Lower leg skin (tissue), 3 donors: ENCODE measurements around the gene DISC1.

Source experiments
- POLR2A ChIP-seq, 2 donors: fragments of 450-650 bp; IDR thresholded peaks; one replicate each; pipeline ENCODE4 v1.6.1; 2016 to 2017; ENCODE audit warnings: antibody characterized with exemption in 2 of 2, mild to moderate bottlenecking in 1 of 2, moderate library complexity in 1 of 2
- TF ChIP-seq, protein P1 (sequence below), 3 donors: fragments of 450-650 bp; IDR thresholded peaks; one replicate each; pipeline ENCODE4 v1.5.1; 2016; ENCODE audit warnings: antibody characterized with exemption in 3 of 3, mild to moderate bottlenecking in 3 of 3, moderate library complexity in 2 of 3

DNA sequence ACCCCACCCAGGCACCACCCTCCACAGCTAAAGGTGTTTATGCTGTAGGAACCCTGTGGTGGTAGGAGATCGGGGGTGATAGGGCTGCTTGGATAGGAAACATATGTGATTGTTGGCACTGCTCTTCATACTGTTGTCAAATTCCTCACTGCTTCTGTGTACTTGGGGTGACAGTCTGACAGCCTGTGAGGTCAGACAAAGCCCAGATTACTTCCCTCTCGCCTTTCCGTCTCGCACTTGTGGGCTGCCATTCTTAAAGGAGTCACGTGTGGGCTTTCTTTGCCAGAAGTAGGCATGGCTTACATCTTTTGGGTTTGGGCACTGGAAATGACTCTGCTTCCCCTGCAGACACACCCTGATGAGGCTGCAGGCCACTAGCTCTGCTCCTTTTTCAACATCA lies 363.8 kb downstream of the DISC1 start:
- no peak for TF ChIP-seq POLR2A (IDR thresholded peaks at IDR 0.05)
- TF ChIP-seq, protein P1, sequence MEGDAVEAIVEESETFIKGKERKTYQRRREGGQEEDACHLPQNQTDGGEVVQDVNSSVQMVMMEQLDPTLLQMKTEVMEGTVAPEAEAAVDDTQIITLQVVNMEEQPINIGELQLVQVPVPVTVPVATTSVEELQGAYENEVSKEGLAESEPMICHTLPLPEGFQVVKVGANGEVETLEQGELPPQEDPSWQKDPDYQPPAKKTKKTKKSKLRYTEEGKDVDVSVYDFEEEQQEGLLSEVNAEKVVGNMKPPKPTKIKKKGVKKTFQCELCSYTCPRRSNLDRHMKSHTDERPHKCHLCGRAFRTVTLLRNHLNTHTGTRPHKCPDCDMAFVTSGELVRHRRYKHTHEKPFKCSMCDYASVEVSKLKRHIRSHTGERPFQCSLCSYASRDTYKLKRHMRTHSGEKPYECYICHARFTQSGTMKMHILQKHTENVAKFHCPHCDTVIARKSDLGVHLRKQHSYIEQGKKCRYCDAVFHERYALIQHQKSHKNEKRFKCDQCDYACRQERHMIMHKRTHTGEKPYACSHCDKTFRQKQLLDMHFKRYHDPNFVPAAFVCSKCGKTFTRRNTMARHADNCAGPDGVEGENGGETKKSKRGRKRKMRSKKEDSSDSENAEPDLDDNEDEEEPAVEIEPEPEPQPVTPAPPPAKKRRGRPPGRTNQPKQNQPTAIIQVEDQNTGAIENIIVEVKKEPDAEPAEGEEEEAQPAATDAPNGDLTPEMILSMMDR (IDR thresholded peaks at IDR 0.05) = no peak
